Measurements from ENCODE around the gene ARL4C.

ARL4C gene

GRCh38 chr2:234534515-234534914 lies 37.6 kb upstream of the ARL4C start:
- TF ChIP-seq CTCF (conservative IDR thresholded peaks at IDR 0.05; ENCODE audit: low read depth, low read length): no peak
- no peak for DNase-seq (ENCODE audit: low read depth)
- no peak overlapping the region for H3K4me3 ChIP-seq (ENCODE audit: low read length)

- DNase-seq (ENCODE audit: low read depth): no peak
- TF ChIP-seq CTCF (conservative IDR thresholded peaks at IDR 0.05; ENCODE audit: low read depth, low read length): no peak
- H3K4me3 ChIP-seq (ENCODE audit: low read length): no peak overlapping the region
These were observed 36.7 kb upstream of the ARL4C start for GRCh38 chr2:234533626-234534025.

GRCh38 chr2:234528410-234529148 lies 31.7 kb upstream of the ARL4C start:
- no peak for TF ChIP-seq CTCF (conservative IDR thresholded peaks at IDR 0.05; ENCODE audit: low read depth, low read length)
- DNase-seq (ENCODE audit: low read depth): no peak
- H3K4me3 ChIP-seq (ENCODE audit: low read length): no peak overlapping the region

GRCh38 chr2:234526711-234527110 lies 29.8 kb upstream of the ARL4C start:
- H3K4me3 ChIP-seq (ENCODE audit: low read length): no peak overlapping the region
- no peak for DNase-seq (ENCODE audit: low read depth)
- TF ChIP-seq CTCF (conservative IDR thresholded peaks at IDR 0.05; ENCODE audit: low read depth, low read length): no peak

GRCh38 chr2:234521536-234521935 lies 24.7 kb upstream of the ARL4C start:
- TF ChIP-seq CTCF (conservative IDR thresholded peaks at IDR 0.05; ENCODE audit: low read depth, low read length): no peak
- no peak overlapping the region for H3K4me3 ChIP-seq (ENCODE audit: low read length)
- no peak for DNase-seq (ENCODE audit: low read depth)

GRCh38 chr2:234518986-234519642 lies 22.2 kb upstream of the ARL4C start:
- TF ChIP-seq CTCF (conservative IDR thresholded peaks at IDR 0.05; ENCODE audit: low read depth, low read length): no peak
- no peak overlapping the region for H3K4me3 ChIP-seq (ENCODE audit: low read length)
- DNase-seq (ENCODE audit: low read depth): no peak

GRCh38 chr2:234517971-234518370 lies 21.1 kb upstream of the ARL4C start:
- H3K4me3 ChIP-seq (ENCODE audit: low read length): no peak overlapping the region
- DNase-seq (ENCODE audit: low read depth): no peak
- TF ChIP-seq CTCF (conservative IDR thresholded peaks at IDR 0.05; ENCODE audit: low read depth, low read length): no peak
